ENCODE results near the gene TSEN54. TPM values are rescaled to one million over a fixed set of nuclear protein-coding genes. Genes with fewer than 3 reads are reported as not detected.

Gene TSEN54
- total RNA-seq, 1 experiment from 2014 or later, result 74.5 TPM

DNA sequence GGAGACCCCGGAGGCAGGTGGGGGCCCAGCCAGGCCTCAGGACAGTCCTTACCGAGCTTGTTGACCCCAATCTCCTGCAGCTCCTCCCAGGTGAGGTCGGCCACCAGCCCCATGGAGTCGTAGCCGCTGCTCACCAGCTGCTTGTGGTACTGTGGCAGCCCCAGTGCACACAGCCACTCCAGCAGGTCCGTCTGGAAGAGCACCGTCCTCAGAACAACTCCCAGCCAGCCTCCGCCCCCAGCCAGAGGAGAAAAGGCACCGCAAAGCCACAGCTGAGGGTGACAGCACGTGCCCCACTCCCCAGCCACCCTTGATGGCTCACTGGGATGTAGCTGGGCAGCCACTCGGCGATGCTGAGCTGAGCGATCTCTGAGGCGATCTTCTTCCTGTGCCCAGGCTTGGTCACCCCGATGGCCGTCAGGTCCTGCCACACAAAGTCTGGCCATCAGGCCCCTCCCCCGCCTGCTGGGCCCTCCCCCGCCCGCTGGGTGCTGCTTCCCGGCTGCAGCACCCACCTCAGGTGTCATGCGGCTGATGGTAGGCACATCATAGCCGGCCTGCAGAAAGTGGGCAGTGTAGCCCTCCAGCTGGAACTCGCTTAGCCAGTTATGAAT lies 12.9 kb upstream of the TSEN54 start:
- Mint-ChIP-seq H3K4me1 (ENCODE audit: low read depth, unreplicated experiment) (no peaks in the 10 kb centered on the region), H3K4me3 (ENCODE audit: unreplicated experiment) (no peak overlapping the region), H3K9me3 (ENCODE audit: unreplicated experiment) (no peaks in the 10 kb centered on the region), H3K27ac (ENCODE audit: unreplicated experiment) (no peak overlapping the region), H3K36me3 (ENCODE audit: insufficient read depth, unreplicated experiment) (peaks cover 66% of the 10 kb centered on the region), H3K27me3 (ENCODE audit: insufficient read depth, unreplicated experiment) (no peaks in the 10 kb centered on the region)
- H3K9me3 ChIP-seq, result no peaks in the 10 kb centered on the region
- ChIA-PET CTCF (interaction anchor here (0.7 to 1.5 kb wide), 3 partner anchors 16 to 130 kb away, joined by 3 to 5 read pairs (median 5); partner anchors contain the start of gene SMIM5), POLR2A (no interaction called here)
- intact Hi-C loops (cut with micrococcal nuclease; ENCODE audit: unreplicated experiment), result no loop called here
- TF ChIP-seq, protein P1, sequence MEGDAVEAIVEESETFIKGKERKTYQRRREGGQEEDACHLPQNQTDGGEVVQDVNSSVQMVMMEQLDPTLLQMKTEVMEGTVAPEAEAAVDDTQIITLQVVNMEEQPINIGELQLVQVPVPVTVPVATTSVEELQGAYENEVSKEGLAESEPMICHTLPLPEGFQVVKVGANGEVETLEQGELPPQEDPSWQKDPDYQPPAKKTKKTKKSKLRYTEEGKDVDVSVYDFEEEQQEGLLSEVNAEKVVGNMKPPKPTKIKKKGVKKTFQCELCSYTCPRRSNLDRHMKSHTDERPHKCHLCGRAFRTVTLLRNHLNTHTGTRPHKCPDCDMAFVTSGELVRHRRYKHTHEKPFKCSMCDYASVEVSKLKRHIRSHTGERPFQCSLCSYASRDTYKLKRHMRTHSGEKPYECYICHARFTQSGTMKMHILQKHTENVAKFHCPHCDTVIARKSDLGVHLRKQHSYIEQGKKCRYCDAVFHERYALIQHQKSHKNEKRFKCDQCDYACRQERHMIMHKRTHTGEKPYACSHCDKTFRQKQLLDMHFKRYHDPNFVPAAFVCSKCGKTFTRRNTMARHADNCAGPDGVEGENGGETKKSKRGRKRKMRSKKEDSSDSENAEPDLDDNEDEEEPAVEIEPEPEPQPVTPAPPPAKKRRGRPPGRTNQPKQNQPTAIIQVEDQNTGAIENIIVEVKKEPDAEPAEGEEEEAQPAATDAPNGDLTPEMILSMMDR (IDR thresholded peaks at IDR 0.05; ENCODE audit: insufficient read depth in 1 of 2, low read depth in 1 of 2, low read length in 1 of 2, severe bottlenecking in 1 of 2, unreplicated experiment in 1 of 2), result no peak
- no peak overlapping the region for H3K4me3 ChIP-seq (ENCODE audit: low read depth, low read length)
- peaks cover 1% of the 10 kb centered on the region; the same call in 1 of the 2 replicates for H3K36me3 ChIP-seq (ENCODE audit: control insufficient read depth, insufficient read depth, low read length)
- DNase-seq, result no peak
- peaks cover 4% of the 10 kb centered on the region; the same call in 1 of the 2 replicates for H3K4me1 ChIP-seq
- no peaks in the 10 kb centered on the region for H3K27me3 ChIP-seq (replicated peaks; ENCODE audit: control insufficient read depth, insufficient read depth, low read length)
- no TSS peak for BruUV-seq (replicated peaks)

DNA sequence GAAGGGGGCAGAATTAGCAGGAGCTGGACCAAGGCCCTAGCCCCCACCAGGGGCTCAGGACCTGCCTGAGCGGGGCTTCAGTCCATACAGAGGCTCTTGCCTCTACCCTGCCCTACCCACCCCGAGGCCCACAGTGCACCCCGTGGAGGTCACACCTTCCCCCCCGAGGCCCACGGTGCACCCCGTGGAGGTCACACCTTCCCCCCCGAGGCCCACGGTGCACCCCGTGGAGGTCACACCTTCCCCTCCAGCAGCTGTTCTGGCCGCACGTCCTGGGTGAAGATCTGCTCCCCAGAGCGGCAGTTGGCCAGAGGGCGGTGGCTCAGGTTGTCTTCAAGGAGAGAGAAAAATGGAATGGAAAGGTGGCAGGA lies 12.4 kb upstream of the TSEN54 start:
- intact Hi-C loops (cut with micrococcal nuclease; ENCODE audit: unreplicated experiment), result loop anchor here (1.0 kb wide), 1 partner anchor 78 kb away; no protein-coding TSS in a partner anchor
- Mint-ChIP-seq H3K4me3 (ENCODE audit: unreplicated experiment) (no peak overlapping the region), H3K27me3 (ENCODE audit: insufficient read depth, unreplicated experiment) (no peaks in the 10 kb centered on the region), H3K27ac (ENCODE audit: unreplicated experiment) (no peak overlapping the region), H3K9me3 (ENCODE audit: unreplicated experiment) (no peaks in the 10 kb centered on the region), H3K4me1 (ENCODE audit: low read depth, unreplicated experiment) (peaks cover 4% of the 10 kb centered on the region), H3K36me3 (ENCODE audit: insufficient read depth, unreplicated experiment) (peaks cover 64% of the 10 kb centered on the region)
- no TSS peak for BruUV-seq (replicated peaks)
- ChIA-PET CTCF (interaction anchor here (0.7 to 1.1 kb wide), 3 partner anchors 17 to 131 kb away, joined by 3 to 5 read pairs (median 3); no protein-coding TSS in a partner anchor), POLR2A (no interaction called here)
- no peaks in the 10 kb centered on the region for H3K27me3 ChIP-seq (replicated peaks; ENCODE audit: control insufficient read depth, insufficient read depth, low read length)
- H3K4me1 ChIP-seq, result peaks cover 4% of the 10 kb centered on the region; the same call in 1 of the 2 replicates
- no peaks in the 10 kb centered on the region for H3K9me3 ChIP-seq
- DNase-seq, result no peak
- TF ChIP-seq, protein P1 (IDR thresholded peaks at IDR 0.05; ENCODE audit: insufficient read depth in 1 of 2, low read depth in 1 of 2, low read length in 1 of 2, severe bottlenecking in 1 of 2, unreplicated experiment in 1 of 2), result no peak
- no peak overlapping the region for H3K4me3 ChIP-seq (ENCODE audit: low read depth, low read length)
- H3K36me3 ChIP-seq (ENCODE audit: control insufficient read depth, insufficient read depth, low read length), result peaks cover 1% of the 10 kb centered on the region; the same call in 1 of the 2 replicates

DNA sequence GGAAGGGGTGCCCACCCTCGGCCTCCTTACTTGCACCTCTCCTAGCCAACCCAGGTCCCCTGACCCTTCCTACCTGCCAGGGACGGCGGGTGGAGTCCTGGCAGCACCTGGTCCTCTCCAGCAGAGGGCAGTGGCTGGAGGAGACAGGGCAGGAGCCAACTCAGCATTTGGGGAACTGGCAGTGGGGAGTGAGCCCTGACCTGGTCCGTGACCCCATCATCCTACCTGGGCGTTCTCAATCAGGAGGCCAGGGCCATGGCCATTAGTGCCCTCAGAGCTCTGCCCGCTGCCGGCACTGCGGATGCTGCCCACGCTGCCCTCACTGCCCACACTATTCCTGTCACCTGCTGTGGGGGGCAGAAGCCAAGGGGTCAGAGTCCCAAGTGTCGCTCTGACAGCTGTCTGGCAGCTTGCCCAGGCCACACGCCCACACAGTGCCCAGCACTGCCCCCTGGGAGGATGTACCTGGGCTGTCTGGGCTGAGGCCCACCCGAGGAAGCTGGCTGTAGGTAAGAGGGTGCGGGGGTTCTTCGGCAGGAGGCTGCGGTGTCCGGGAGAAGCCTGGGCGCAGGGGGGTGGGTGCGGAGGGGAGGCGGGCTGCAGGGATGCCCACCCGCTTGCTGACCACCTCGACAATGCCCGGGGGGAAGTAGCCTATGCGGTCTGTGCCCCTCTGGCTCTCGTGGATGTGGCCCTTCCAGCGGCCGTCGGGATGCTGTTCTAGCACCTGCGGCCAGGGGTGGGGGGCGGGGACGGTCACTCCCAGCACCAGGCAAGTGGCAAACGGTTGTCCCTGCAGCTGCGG lies 11.8 kb upstream of the TSEN54 start:
- H3K4me3 ChIP-seq (ENCODE audit: low read depth, low read length), result no peak overlapping the region
- intact Hi-C loops (cut with micrococcal nuclease; ENCODE audit: unreplicated experiment), result loop anchor here (1.0 kb wide), 1 partner anchor 78 kb away; no protein-coding TSS in a partner anchor
- Mint-ChIP-seq H3K27me3 (ENCODE audit: insufficient read depth, unreplicated experiment) (no peaks in the 10 kb centered on the region), H3K4me1 (ENCODE audit: low read depth, unreplicated experiment) (peaks cover 9% of the 10 kb centered on the region), H3K27ac (ENCODE audit: unreplicated experiment) (peak overlapping the region; percentile 15), H3K36me3 (ENCODE audit: insufficient read depth, unreplicated experiment) (peaks cover 64% of the 10 kb centered on the region), H3K9me3 (ENCODE audit: unreplicated experiment) (no peaks in the 10 kb centered on the region), H3K4me3 (ENCODE audit: unreplicated experiment) (no peak overlapping the region)
- peaks cover 1% of the 10 kb centered on the region; the same call in 1 of the 2 replicates for H3K36me3 ChIP-seq (ENCODE audit: control insufficient read depth, insufficient read depth, low read length)
- BruUV-seq (replicated peaks), result no TSS peak
- DNase-seq, result peak; percentile 66 to 70
- POLR2A ChIA-PET, result no interaction called here
- TF ChIP-seq, protein P1 (IDR thresholded peaks at IDR 0.05; ENCODE audit: insufficient read depth in 1 of 2, low read depth in 1 of 2, low read length in 1 of 2, severe bottlenecking in 1 of 2, unreplicated experiment in 1 of 2), result peak; percentile 73 to 89
- H3K4me1 ChIP-seq, result peaks cover 4% of the 10 kb centered on the region; the same call in 1 of the 2 replicates
- CTCF ChIA-PET, result interaction anchor here (0.6 to 2.1 kb wide), 5 partner anchors 12 to 141 kb away, joined by 3 to 7 read pairs (median 5); partner anchors contain the start of gene TSEN54
- no peaks in the 10 kb centered on the region for H3K9me3 ChIP-seq
- no peaks in the 10 kb centered on the region for H3K27me3 ChIP-seq (replicated peaks; ENCODE audit: control insufficient read depth, insufficient read depth, low read length)

All from Caco-2 (cell line).